ENCODE results near the gene RABGEF1. TPM values are rescaled to one million over a fixed set of nuclear protein-coding genes. Genes with fewer than 3 reads are reported as not detected.
A peak's percentile ranks its signal among the peaks of the same experiment; 100 is the strongest.
"Not testable (repeated sequence)": the region's sequence is repeated elsewhere in the genome, so short reads cannot be mapped to it uniquely, and the experiment has no call there.

RABGEF1 gene
- total and polyA plus RNA-seq, 5 donors: 7.7 to 19.0 (median 16.5) TPM

DNA sequence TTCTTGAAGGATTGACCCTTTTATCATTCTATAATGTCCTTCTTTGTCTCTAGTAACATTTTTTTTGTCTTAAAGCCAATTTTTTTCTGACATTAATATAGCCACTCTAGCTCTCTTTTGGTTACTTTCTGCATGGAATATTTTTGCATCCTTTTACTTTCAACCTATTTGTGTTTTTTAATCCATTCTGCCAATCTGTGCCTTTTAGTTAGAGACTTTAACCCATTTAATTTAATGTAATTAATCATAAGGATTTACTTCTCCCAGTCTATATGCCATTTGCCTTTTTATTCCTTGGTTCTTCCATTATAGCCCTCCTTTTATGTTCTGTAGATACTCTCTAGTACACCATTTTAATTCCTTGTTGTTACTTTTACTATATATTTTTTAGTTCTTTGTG lies 32.7 kb upstream of the RABGEF1 start:
- intact Hi-C loops (cut with DNase I): no loop called here
- ATAC-seq: no peak
- no peak overlapping the region for H3K4me3 ChIP-seq (ENCODE audit: low read length)
- no peaks in the 10 kb centered on the region for H3K9me3 ChIP-seq (ENCODE audit: control insufficient read depth, low read length)
- H3K4me1 ChIP-seq (ENCODE audit: control insufficient read depth, insufficient read depth, low read length): no peaks in the 10 kb centered on the region
- DNase-seq: no peak
- H3K27ac ChIP-seq (ENCODE audit: low read length): no peak overlapping the region
- H3K27me3 ChIP-seq (ENCODE audit: control insufficient read depth, insufficient read depth): no peaks in the 10 kb centered on the region

DNA sequence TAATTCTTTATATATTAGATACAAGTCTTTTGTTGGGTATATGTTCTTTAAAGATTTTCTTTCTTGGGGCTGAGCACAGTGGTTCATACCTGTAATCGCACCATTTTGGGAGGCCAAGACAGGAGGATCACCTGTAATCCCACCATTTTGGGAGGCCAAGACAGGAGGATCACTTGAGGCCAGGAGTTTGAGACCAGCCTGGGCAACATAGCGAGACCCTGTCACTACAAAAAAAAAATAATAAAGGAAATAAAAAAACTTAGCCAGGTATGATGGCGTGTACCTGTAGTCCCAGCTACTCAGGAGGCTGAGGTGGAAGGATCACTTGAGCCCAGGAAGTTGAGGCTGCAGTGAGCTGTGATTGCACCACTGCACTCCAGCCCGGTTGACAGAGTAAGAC lies 29.8 kb upstream of the RABGEF1 start:
- H3K27me3 ChIP-seq (ENCODE audit: control insufficient read depth, insufficient read depth); H3K4me3 ChIP-seq (ENCODE audit: low read length); DNase-seq; intact Hi-C loops (cut with DNase I); ATAC-seq; H3K9me3 ChIP-seq (ENCODE audit: control insufficient read depth, low read length); H3K4me1 ChIP-seq (ENCODE audit: control insufficient read depth, insufficient read depth, low read length); H3K27ac ChIP-seq (ENCODE audit: low read length): not testable (repeated sequence)
- WGBS: 98% methylated on average over 4 of the region's 4 CpGs

DNA sequence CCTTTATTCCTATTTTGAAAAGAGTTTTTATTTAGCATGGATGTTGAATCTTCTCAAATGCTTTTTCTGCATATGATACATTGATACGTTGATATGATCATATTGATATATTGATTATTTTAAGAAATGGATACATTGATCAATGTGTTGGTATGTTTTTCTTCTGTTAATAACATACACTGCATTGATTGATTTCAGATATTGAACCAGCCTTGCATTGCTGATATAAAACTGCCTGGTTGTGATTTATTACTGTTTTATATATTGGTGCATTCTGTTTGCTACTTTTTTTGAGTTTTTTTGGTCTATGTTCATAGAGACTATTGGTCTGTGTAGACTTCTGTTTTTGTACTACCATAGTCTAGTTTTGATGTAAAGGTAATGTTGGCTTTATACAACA lies 26.8 kb upstream of the RABGEF1 start:
- H3K4me3 ChIP-seq (ENCODE audit: low read length): no peak overlapping the region

DNA sequence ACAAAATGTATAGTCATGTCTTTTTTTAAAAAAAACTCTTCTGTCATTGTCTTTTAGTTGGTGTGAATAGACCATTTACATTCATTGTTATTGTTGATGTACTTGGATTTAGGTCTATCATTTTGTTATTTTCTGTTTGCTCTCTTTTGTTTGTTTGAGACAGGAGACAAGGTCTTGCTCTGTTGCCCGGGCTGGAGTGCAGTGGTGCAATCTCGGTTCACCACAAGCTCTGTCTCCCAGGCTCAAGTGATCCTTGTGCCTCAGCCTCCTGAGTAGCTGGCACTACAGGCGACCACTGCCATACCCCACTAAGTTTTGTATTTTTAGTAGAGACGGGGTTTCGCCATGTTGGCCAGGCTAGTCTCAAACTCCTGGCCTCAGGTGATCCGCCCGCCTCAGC lies 23.9 kb upstream of the RABGEF1 start:
- H3K4me1 ChIP-seq (ENCODE audit: control insufficient read depth, insufficient read depth, low read length); ATAC-seq; H3K4me3 ChIP-seq (ENCODE audit: low read length); H3K27me3 ChIP-seq (ENCODE audit: control insufficient read depth, insufficient read depth); intact Hi-C loops (cut with DNase I); DNase-seq; H3K27ac ChIP-seq (ENCODE audit: low read length); H3K9me3 ChIP-seq (ENCODE audit: control insufficient read depth, low read length): not testable (repeated sequence)
- WGBS: 98% methylated on average over 7 of the region's 7 CpGs

More for the DNA sequence above, 26.8 kb upstream of the RABGEF1 start:
- H3K27ac ChIP-seq (ENCODE audit: low read length): no peak overlapping the region
- no peaks in the 10 kb centered on the region for H3K9me3 ChIP-seq (ENCODE audit: control insufficient read depth, low read length)
- WGBS: 99% methylated on average over 1 of the region's 1 CpG
- intact Hi-C loops (cut with DNase I): no loop called here
- ATAC-seq (no peak), DNase-seq (no peak)
- H3K4me1 ChIP-seq (ENCODE audit: control insufficient read depth, insufficient read depth, low read length): no peaks in the 10 kb centered on the region
- H3K27me3 ChIP-seq (ENCODE audit: control insufficient read depth, insufficient read depth): no peaks in the 10 kb centered on the region

DNA sequence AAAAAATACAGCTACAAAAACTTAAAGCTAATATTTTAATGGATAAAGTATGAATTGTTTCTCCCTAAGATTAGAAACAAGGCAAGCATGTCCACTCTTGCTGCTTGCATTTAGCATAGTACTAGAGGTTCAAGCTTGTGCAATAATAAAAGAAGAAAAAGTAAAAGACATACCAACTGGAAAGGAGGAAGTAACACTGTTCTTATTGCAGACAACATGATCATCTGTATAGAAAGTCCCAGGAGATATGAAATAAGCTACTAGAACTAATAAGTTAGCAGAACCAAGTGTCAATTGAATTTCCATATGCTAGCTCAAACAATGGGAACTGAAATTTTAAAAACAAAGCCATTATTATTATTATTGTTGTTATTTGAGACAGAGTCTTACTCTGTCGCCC lies 20.0 kb upstream of the RABGEF1 start:
- no peak overlapping the region for H3K27ac ChIP-seq (ENCODE audit: low read length)
- no peaks in the 10 kb centered on the region for H3K4me1 ChIP-seq (ENCODE audit: control insufficient read depth, insufficient read depth, low read length)
- no peaks in the 10 kb centered on the region for H3K9me3 ChIP-seq (ENCODE audit: control insufficient read depth, low read length)
- ATAC-seq (no peak), DNase-seq (no peak)
- intact Hi-C loops (cut with DNase I): no loop called here
- H3K27me3 ChIP-seq (ENCODE audit: control insufficient read depth, insufficient read depth): no peaks in the 10 kb centered on the region
- no peak overlapping the region for H3K4me3 ChIP-seq (ENCODE audit: low read length)
- WGBS: 98% methylated on average over 1 of the region's 1 CpG

DNA sequence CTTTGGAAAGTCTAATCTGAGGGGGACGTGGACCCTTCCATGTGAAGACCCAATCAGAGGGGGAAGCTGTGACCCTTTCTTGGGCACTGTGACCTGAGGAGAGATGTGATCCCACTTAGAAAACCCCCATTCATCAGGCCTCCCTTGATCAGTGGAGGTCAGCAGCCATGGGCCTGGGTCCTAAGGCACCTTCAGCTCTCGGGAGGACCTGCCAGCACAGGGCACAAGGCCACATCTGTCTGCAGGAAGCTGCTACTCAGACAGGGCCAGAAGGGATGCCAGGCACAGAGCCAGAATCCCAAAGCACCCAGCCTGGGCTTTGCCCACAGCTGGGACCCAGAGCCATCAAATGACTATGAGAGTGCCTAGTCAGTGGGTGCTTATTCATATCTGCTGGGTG lies 14.7 kb upstream of the RABGEF1 start:
- Histone ChIP-seq H3K9me3 (ENCODE audit: control insufficient read depth, low read length) (no peaks in the 10 kb centered on the region), H3K27ac (ENCODE audit: low read length) (no peak overlapping the region), H3K27me3 (ENCODE audit: control insufficient read depth, insufficient read depth) (no peaks in the 10 kb centered on the region), H3K4me1 (ENCODE audit: control insufficient read depth, insufficient read depth, low read length) (no peaks in the 10 kb centered on the region), H3K4me3 (ENCODE audit: low read length) (no peak overlapping the region)
- DNase-seq: no peak
- WGBS: 98% methylated on average over 2 of the region's 2 CpGs
- intact Hi-C loops (cut with DNase I): no loop called here
- peak in 1 of 2 donors; percentile 18 for ATAC-seq

DNA sequence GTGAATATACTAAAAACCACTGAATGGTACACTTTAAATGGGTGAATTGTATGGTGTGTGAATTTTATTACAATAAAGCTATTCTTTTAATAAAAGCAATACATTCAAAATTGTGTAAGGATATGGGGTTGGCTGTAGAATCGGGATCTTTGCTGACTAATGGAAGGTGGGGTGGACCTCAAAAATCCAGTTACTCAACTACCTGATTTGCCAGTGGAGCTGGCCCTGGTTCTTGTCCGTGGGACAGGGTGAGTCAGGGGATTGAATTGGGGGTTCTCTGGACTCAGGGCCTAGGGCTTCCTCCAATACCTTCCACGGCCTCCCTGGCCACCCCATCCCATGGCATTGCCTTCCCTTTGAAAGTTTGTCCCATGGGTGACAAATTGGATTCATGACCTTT lies 13.5 kb upstream of the RABGEF1 start:
- ATAC-seq (no peak), DNase-seq (no peak)
- H3K27ac ChIP-seq (ENCODE audit: low read length): no peak overlapping the region
- H3K4me1 ChIP-seq (ENCODE audit: control insufficient read depth, insufficient read depth, low read length): no peaks in the 10 kb centered on the region
- H3K4me3 ChIP-seq (ENCODE audit: low read length): no peak overlapping the region
- intact Hi-C loops (cut with DNase I): no loop called here
- no peaks in the 10 kb centered on the region for H3K9me3 ChIP-seq (ENCODE audit: control insufficient read depth, low read length)
- 92% methylated on average over 3 of the region's 3 CpGs for WGBS
- no peaks in the 10 kb centered on the region for H3K27me3 ChIP-seq (ENCODE audit: control insufficient read depth, insufficient read depth)

DNA sequence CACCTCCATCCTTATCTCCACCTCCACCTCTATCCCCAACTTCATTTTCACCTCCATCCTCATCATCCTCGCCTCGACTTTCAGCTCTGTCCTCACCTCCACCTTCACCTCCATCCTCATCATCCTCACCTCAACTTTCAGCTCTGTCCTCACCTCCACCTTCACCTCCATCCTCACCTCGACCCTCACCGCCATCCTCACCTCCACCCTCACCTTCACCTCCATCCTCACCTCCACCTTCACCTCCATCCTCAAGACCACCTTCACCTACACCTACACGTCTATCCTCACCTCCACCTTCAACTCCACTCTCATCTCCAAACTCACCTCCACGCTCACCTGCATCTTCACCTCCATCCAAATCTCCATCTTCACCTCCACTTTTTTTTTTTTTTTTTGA lies 12.0 kb upstream of the RABGEF1 start:
- ATAC-seq: peak; percentile 18 to 33
- intact Hi-C loops (cut with DNase I): no loop called here

DNA sequence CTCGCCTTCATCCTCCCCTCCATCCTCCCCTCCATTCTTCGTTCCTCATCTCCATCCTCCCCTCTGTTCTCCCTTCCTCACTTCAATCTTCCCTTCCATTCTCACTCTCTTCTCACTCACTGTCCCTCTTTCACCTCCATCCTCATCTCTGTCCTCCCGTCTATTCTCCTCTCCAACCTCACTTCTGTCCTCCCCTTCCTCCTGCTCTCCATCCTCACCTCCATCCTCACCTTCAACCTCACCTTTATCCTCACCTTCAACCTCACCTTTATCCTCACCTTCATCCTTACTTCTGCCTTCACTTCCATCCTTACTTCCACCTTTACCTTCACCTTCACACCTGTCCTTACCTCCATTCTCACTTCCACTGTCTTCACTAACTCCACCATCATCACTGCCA lies 11.3 kb upstream of the RABGEF1 start:
- WGBS: 97% methylated on average over 3 of the region's 3 CpGs
- H3K27ac ChIP-seq (ENCODE audit: low read length): no peak overlapping the region
- DNase-seq (no peak), ATAC-seq (no peak)
- H3K4me3 ChIP-seq (ENCODE audit: low read length): no peak overlapping the region
- no peaks in the 10 kb centered on the region for H3K27me3 ChIP-seq (ENCODE audit: control insufficient read depth, insufficient read depth)
- intact Hi-C loops (cut with DNase I): no loop called here
- H3K4me1 ChIP-seq (ENCODE audit: control insufficient read depth, insufficient read depth, low read length): no peaks in the 10 kb centered on the region
- no peaks in the 10 kb centered on the region for H3K9me3 ChIP-seq (ENCODE audit: control insufficient read depth, low read length)

More for the DNA sequence above, 12.0 kb upstream of the RABGEF1 start:
- Histone ChIP-seq H3K4me3 (ENCODE audit: low read length) (no peak overlapping the region), H3K27ac (ENCODE audit: low read length) (no peak overlapping the region), H3K9me3 (ENCODE audit: control insufficient read depth, low read length) (no peaks in the 10 kb centered on the region), H3K4me1 (ENCODE audit: control insufficient read depth, insufficient read depth, low read length) (no peaks in the 10 kb centered on the region), H3K27me3 (ENCODE audit: control insufficient read depth, insufficient read depth) (no peaks in the 10 kb centered on the region)
- WGBS: 90% methylated on average over 6 of the region's 6 CpGs
- DNase-seq: no peak

DNA sequence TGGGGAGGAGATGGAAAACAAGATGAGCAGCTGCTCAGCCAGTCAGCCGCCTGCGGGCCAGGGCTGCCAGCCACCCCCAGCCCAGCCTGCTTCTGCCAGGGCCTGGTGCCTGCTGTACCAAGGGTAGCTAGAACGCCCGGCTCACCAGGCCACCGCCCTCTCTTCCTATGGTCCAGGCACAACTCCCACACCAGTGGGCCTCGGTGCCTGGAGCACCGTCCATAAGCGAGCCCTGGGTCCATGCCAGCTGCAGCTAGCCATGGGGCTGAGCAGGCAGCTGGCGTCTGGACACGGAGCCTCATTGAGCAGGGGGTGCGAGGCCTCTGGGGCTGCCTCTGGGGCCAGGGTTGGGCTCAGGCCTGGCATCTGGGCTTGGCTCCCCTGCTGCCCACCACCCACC lies 8.5 kb upstream of the RABGEF1 start:
- 67% methylated on average over 11 of the region's 11 CpGs for WGBS
- intact Hi-C loops (cut with DNase I): no loop called here
- Histone ChIP-seq H3K27ac (ENCODE audit: low read length) (no peak overlapping the region), H3K27me3 (ENCODE audit: control insufficient read depth, insufficient read depth) (no peaks in the 10 kb centered on the region), H3K4me3 (ENCODE audit: low read length) (no peak overlapping the region), H3K4me1 (ENCODE audit: control insufficient read depth, insufficient read depth, low read length) (no peaks in the 10 kb centered on the region), H3K9me3 (ENCODE audit: control insufficient read depth, low read length) (no peaks in the 10 kb centered on the region)
- ATAC-seq (peak in 1 of 2 donors; percentile 15), DNase-seq (no peak)

DNA sequence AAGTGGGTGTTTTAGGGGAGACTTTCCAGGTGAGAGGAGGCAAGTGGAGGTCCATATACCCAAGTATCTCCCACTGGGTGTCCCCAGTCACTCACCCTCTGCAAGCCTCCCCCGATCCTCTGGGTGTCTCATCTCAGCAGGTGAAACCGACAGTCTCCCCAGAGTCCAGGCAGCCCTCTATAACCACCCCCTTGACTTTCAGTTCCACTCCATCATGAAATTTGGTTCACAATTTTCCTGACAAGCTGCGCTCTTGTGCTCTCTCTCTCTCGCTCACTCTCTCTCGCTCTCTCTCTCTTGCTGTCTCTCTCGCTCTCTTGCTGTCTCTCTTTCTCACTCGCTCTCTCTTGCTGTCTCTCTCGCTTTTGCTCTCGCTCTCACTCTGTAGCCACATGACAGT lies 8.1 kb upstream of the RABGEF1 start:
- H3K4me1 ChIP-seq (ENCODE audit: control insufficient read depth, insufficient read depth, low read length): no peaks in the 10 kb centered on the region
- no peaks in the 10 kb centered on the region for H3K9me3 ChIP-seq (ENCODE audit: control insufficient read depth, low read length)
- H3K27me3 ChIP-seq (ENCODE audit: control insufficient read depth, insufficient read depth): no peaks in the 10 kb centered on the region
- no peak overlapping the region for H3K27ac ChIP-seq (ENCODE audit: low read length)
- DNase-seq (no peak), ATAC-seq (no peak)
- 86% methylated on average over 9 of the region's 9 CpGs for WGBS
- H3K4me3 ChIP-seq (ENCODE audit: low read length): no peak overlapping the region
- intact Hi-C loops (cut with DNase I): no loop called here

DNA sequence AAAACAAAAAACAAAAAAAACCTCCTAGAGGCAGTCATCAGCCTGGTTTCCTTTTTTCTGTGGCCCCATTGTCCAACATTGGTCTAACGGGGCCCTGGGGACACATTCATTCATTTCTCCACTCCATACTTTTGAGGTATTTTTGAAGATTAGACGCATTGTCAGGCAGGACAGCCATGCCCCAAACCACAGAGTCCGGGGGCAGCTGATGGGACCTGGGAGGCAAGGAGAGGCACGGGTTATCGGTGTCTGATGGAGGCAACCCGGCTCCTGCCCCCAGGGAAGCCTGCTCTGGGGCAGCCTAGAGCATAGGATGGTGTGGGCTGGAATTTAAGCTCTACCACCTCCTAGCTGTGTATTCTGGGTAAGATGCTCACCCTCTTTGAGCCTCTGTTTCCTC lies 6.5 kb upstream of the RABGEF1 start:
- Histone ChIP-seq H3K4me3 (ENCODE audit: low read length) (no peak overlapping the region), H3K27me3 (ENCODE audit: control insufficient read depth, insufficient read depth) (no peaks in the 10 kb centered on the region), H3K27ac (ENCODE audit: low read length) (no peak overlapping the region), H3K4me1 (ENCODE audit: control insufficient read depth, insufficient read depth, low read length) (no peaks in the 10 kb centered on the region), H3K9me3 (ENCODE audit: control insufficient read depth, low read length) (no peaks in the 10 kb centered on the region)
- ATAC-seq (no peak), DNase-seq (no peak)
- 87% methylated on average over 6 of the region's 6 CpGs for WGBS
- intact Hi-C loops (cut with DNase I): no loop called here

All from right cardiac atrium (tissue), 5 donors.